Osteoblast (primary cell): ENCODE measurements around the gene ANKS1B. TPM values are rescaled to one million over a fixed set of nuclear protein-coding genes. Genes with fewer than 3 reads are reported as not detected.

Experiments used
- DNase-seq: peaks from one replicate; pipeline ENCODE4 v3.0.0; 2011; ENCODE audit warnings: low spot score, mixed read lengths; ENCODE audit not compliant: insufficient read length; ENCODE audit errors: missing footprints
- H2AFZ ChIP-seq: 2 replicates; pipeline ENCODE4 v1.6.0; 2011; ENCODE audit warnings: mild to moderate bottlenecking, low read length
- H3K27ac ChIP-seq: 2 replicates; pipeline ENCODE4 v1.5.1; 2011; ENCODE audit warnings: mild to moderate bottlenecking, low read depth, low read length, moderate library complexity
- H3K27me3 ChIP-seq: 2 replicates; pipeline ENCODE4 v1.6.0; 2012; ENCODE audit warnings: mild to moderate bottlenecking, control low read depth, inconsistent platforms, low read length, moderate library complexity; ENCODE audit not compliant: insufficient read depth
- H3K36me3 ChIP-seq: 2 replicates; pipeline ENCODE4 v1.5.1; 2011; ENCODE audit warnings: mild to moderate bottlenecking, low read length, control low read depth, moderate library complexity; ENCODE audit not compliant: insufficient read depth
- H3K4me1 ChIP-seq: 2 replicates; pipeline ENCODE4 v1.5.1; 2011; ENCODE audit warnings: mild to moderate bottlenecking, low read length, control low read depth, moderate library complexity; ENCODE audit not compliant: insufficient read depth
- H3K4me2 ChIP-seq: 2 replicates; pipeline ENCODE4 v1.6.0; 2011; ENCODE audit warnings: mild to moderate bottlenecking, low read length; ENCODE audit not compliant: insufficient read depth
- H3K4me3 ChIP-seq: fragments of 200-600 bp; sonication (generic); 3 replicates; pipeline ENCODE4 v1.5.1; 2012; ENCODE audit warnings: mild to moderate bottlenecking, low read length, inconsistent platforms; ENCODE audit not compliant: insufficient read depth
- H3K79me2 ChIP-seq: 2 replicates; pipeline ENCODE4 v1.6.0; 2012; ENCODE audit warnings: mild to moderate bottlenecking, low read length, control low read depth, inconsistent platforms; ENCODE audit not compliant: insufficient read depth
- H3K9me3 ChIP-seq: 2 replicates; pipeline ENCODE4 v1.5.1; 2011; ENCODE audit warnings: low read depth, low read length, control low read depth
- H4K20me1 ChIP-seq: 2 replicates; pipeline ENCODE4 v1.6.0; 2012; ENCODE audit warnings: mild to moderate bottlenecking, low read length, control low read depth; ENCODE audit not compliant: insufficient read depth
- total RNA-seq: library from RNA; depleted of rRNA; stranded (reverse); fragments of >200 nt; gene quantifications from 2 replicates; pipeline ENCODE4 v1.2.3, GENCODE V29; 2012
- TF ChIP-seq, protein P1 (sequence below): IDR thresholded peaks from 2 replicates; pipeline ENCODE4 v1.5.1; 2011; ENCODE audit warnings: mild to moderate bottlenecking, low read depth, low read length, moderate library complexity; ENCODE audit errors: extremely low read depth

Gene ANKS1B
- total RNA-seq, 1 donor, result 2.2 TPM

DNA sequence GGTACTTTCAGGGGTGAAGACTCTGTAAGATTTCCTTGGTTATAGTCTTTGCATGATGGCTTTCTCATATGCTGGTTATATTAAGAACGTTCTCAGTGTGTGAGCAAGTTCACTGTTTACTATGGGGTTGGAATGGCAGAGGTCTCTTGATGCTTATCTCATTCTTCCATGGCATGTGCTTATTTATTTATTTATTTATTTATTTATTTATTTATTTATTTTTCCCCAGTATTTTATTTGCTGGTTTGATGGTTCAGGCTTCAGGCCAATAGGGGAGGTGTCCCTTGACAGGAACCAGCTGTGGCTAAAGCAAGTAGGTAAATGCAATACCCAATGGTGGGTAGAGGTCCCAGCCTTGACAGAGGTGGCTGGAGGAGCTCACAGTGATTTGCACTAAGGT is 498.5 kb downstream of the ANKS1B start:
- no peaks in the 10 kb centered on the region for H3K36me3 ChIP-seq
- TF ChIP-seq, protein P1, sequence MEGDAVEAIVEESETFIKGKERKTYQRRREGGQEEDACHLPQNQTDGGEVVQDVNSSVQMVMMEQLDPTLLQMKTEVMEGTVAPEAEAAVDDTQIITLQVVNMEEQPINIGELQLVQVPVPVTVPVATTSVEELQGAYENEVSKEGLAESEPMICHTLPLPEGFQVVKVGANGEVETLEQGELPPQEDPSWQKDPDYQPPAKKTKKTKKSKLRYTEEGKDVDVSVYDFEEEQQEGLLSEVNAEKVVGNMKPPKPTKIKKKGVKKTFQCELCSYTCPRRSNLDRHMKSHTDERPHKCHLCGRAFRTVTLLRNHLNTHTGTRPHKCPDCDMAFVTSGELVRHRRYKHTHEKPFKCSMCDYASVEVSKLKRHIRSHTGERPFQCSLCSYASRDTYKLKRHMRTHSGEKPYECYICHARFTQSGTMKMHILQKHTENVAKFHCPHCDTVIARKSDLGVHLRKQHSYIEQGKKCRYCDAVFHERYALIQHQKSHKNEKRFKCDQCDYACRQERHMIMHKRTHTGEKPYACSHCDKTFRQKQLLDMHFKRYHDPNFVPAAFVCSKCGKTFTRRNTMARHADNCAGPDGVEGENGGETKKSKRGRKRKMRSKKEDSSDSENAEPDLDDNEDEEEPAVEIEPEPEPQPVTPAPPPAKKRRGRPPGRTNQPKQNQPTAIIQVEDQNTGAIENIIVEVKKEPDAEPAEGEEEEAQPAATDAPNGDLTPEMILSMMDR, result no peak
- no peaks in the 10 kb centered on the region for H4K20me1 ChIP-seq
- no peaks in the 10 kb centered on the region for H3K27me3 ChIP-seq
- no peak overlapping the region for H3K4me3 ChIP-seq
- no peaks in the 10 kb centered on the region for H3K9me3 ChIP-seq
- H3K4me1 ChIP-seq, result no peaks in the 10 kb centered on the region
- no peak overlapping the region for H2AFZ ChIP-seq
- no peak overlapping the region for H3K27ac ChIP-seq
- no peaks in the 10 kb centered on the region for H3K79me2 ChIP-seq
- no peak overlapping the region for H3K4me2 ChIP-seq
- DNase-seq, result no peak

DNA sequence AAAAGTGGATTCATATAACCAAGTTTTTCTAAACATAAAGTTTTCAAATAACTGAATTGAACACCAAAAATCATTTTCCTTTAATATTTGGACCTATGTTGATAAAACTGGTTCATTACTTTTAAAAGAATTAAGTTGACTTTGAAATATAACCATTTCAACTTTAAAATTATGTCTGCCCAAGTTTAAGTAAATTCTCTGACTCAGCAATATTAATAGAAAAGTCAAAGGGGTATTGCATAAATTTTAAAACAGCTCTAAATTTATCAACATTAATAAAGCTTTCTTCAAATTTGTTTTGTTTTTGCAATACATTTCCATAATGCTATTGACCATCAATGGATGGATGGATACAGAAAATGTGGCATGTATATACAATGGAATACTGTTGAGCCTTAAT is 505.6 kb downstream of the ANKS1B start:
- Histone ChIP-seq H3K36me3 (no peaks in the 10 kb centered on the region), H3K4me3 (no peak overlapping the region), H3K79me2 (no peaks in the 10 kb centered on the region), H3K27ac (no peak overlapping the region), H3K4me2 (no peak overlapping the region), H4K20me1 (no peaks in the 10 kb centered on the region), H3K9me3 (no peaks in the 10 kb centered on the region), H2AFZ (no peak overlapping the region), H3K27me3 (no peaks in the 10 kb centered on the region), H3K4me1 (no peaks in the 10 kb centered on the region)
- TF ChIP-seq, protein P1, result no peak
- DNase-seq, result no peak

DNA sequence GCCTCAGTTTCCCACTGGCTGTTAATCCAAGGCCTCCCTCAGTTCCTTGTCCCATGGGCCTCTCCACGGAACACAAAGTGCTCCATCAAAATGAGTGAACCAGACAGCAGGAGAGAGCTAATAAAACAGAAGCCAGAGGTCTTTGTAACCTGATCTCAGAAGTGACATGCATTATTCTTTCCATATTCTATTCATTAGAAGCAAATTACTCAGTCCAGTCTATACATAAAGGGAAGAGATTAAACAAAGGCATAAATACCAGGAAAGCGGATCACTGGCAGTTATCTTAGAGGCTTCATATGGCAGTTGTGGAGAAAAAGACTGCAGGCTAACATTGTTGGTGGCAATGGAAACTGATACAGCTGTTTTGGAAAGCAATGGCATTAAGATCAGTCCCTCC is 507.8 kb downstream of the ANKS1B start:
- H3K27ac ChIP-seq, result no peak overlapping the region
- H4K20me1 ChIP-seq, result no peaks in the 10 kb centered on the region
- no peaks in the 10 kb centered on the region for H3K9me3 ChIP-seq
- H3K4me1 ChIP-seq, result no peaks in the 10 kb centered on the region
- no peak overlapping the region for H3K4me2 ChIP-seq
- H3K79me2 ChIP-seq, result no peaks in the 10 kb centered on the region
- no peak overlapping the region for H3K4me3 ChIP-seq
- TF ChIP-seq, protein P1, result no peak
- H3K36me3 ChIP-seq, result no peaks in the 10 kb centered on the region
- no peak for DNase-seq
- H2AFZ ChIP-seq, result no peak overlapping the region
- no peaks in the 10 kb centered on the region for H3K27me3 ChIP-seq

DNA sequence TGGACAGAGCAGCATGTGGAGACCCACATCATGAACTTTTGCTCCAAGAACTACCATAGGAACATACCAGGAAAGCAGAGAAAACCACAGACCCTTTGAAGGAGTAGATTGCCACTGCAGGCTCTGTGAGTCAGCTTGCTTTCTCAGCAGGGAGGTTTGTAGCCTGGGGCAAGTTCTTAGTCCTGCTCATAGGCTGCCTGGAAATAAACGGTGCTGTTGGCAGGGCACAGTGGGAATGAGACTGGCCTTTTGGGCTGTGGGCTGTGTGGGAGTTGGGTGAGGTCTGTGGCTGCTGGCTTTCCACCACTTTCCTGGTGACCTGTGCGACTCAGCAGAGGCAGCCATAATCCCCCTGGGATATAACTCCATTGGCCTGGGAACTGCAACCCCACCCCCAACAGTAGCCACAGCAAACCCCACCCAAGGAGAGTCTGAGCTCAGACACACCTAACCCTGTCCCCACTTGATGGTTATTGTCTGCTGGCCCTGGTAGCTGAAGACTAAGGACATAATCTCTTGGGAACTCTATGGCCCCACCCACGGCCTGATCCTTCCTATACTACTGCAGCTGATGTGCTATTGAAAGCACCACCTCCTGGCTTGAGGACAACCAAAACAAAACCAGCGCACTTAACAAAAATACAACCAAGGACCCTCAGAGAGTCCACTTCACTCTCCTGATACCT is 529.2 kb downstream of the ANKS1B start:
- H3K36me3 ChIP-seq, result no peaks in the 10 kb centered on the region
- H3K79me2 ChIP-seq, result no peaks in the 10 kb centered on the region
- no peaks in the 10 kb centered on the region for H4K20me1 ChIP-seq
- no peaks in the 10 kb centered on the region for H3K4me1 ChIP-seq
- no peak overlapping the region for H3K4me2 ChIP-seq
- TF ChIP-seq, protein P1, result no peak
- DNase-seq, result no peak
- H3K27ac ChIP-seq, result no peak overlapping the region
- no peaks in the 10 kb centered on the region for H3K27me3 ChIP-seq
- peaks cover 2% of the 10 kb centered on the region for H3K9me3 ChIP-seq
- no peak overlapping the region for H2AFZ ChIP-seq
- H3K4me3 ChIP-seq, result no peak overlapping the region
